HEK293 (cell line): Measurements from ENCODE around the gene MYO1B.

Experiments used
- CTCF ChIP-seq: fragments of 450-650 bp; formaldehyde crosslinking; IDR thresholded peaks from 2 replicates; pipeline ENCODE4 v1.5.1; 2016; ENCODE audit warnings: missing biosample characterization, missing genetic modification characterization
- SP2 ChIP-seq: fragments of 450-650 bp; formaldehyde crosslinking; IDR thresholded peaks from 2 replicates; pipeline ENCODE4 v1.5.1; 2016; ENCODE audit warnings: missing biosample characterization, missing genetic modification characterization
- ZBTB7A ChIP-seq: fragments of 450-650 bp; formaldehyde crosslinking; IDR thresholded peaks from 2 replicates; pipeline ENCODE4 v1.5.1; 2016; ENCODE audit warnings: low read depth, missing biosample characterization, missing genetic modification characterization
- ZNF10 ChIP-seq: fragments of 450-650 bp; formaldehyde crosslinking; IDR thresholded peaks from 2 replicates; pipeline ENCODE4 v1.5.1; 2017; ENCODE audit warnings: missing biosample characterization, missing genetic modification characterization
- ZNF221 ChIP-seq: fragments of 450-650 bp; formaldehyde crosslinking; IDR thresholded peaks from 2 replicates; pipeline ENCODE4 v1.5.1; 2017; ENCODE audit warnings: missing biosample characterization, missing genetic modification characterization, borderline replicate concordance
- ZNF239 ChIP-seq: fragments of 450-650 bp; formaldehyde crosslinking; IDR thresholded peaks from 2 replicates; pipeline ENCODE4 v1.5.1; 2016; ENCODE audit warnings: missing biosample characterization, missing genetic modification characterization
- ZNF248 ChIP-seq: fragments of 450-650 bp; formaldehyde crosslinking; IDR thresholded peaks from 2 replicates; pipeline ENCODE4 v1.5.1; 2017; ENCODE audit warnings: missing biosample characterization, missing genetic modification characterization
- ZNF292 ChIP-seq: fragments of 450-650 bp; formaldehyde crosslinking; IDR thresholded peaks from 2 replicates; pipeline ENCODE4 v1.5.1; 2016; ENCODE audit warnings: low read depth, missing biosample characterization, missing genetic modification characterization, borderline replicate concordance
- ZNF302 ChIP-seq: fragments of 450-650 bp; formaldehyde crosslinking; IDR thresholded peaks from 2 replicates; pipeline ENCODE4 v1.5.1; 2016; ENCODE audit warnings: missing biosample characterization, missing genetic modification characterization, low read depth
- ZNF37A ChIP-seq: fragments of 450-650 bp; IDR thresholded peaks from 2 replicates; pipeline ENCODE4 v1.5.1; 2018; ENCODE audit warnings: missing biosample characterization, missing genetic modification characterization
- ZNF416 ChIP-seq: fragments of 450-650 bp; formaldehyde crosslinking; IDR thresholded peaks from 2 replicates; pipeline ENCODE4 v1.5.1; 2016; ENCODE audit warnings: missing biosample characterization, missing genetic modification characterization
- ZNF423 ChIP-seq: fragments of 450-650 bp; formaldehyde crosslinking; IDR thresholded peaks from 2 replicates; pipeline ENCODE4 v1.5.1; 2016; ENCODE audit warnings: missing biosample characterization, missing genetic modification characterization
- ZNF558 ChIP-seq: fragments of 450-650 bp; formaldehyde crosslinking; IDR thresholded peaks from 2 replicates; pipeline ENCODE4 v1.5.1; 2016; ENCODE audit warnings: missing biosample characterization, missing genetic modification characterization

DNA sequence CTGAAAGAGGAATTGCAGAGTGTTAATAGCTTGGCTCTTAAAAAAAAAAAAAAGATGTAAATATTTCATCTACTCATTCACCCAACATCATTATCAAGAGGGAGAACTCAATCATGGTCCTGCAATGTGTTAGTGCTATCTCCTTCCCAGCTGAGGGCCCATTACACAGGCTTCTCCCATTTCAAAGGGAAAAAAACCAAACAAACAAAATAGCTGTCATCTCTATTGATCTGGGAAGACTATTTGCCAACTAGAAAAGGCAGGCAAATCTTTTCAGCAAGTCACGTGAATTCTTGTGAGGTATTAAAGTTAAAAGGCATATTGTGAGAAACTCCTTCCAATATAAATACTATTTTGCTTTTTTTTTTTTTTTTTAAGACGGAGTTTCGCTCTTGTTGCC, 194.3 kb downstream of the MYO1B start:
- TF ChIP-seq ZNF248 (tag by site-specific recombination) (no peak), ZNF10 (tag by site-specific recombination) (no peak), ZNF37A (tag by site-specific recombination) (no peak), ZNF423 (tag by site-specific recombination) (no peak), ZNF239 (tag by site-specific recombination) (no peak), SP2 (tag by site-specific recombination) (no peak), CTCF (tag by site-specific recombination) (no peak), ZNF558 (tag by site-specific recombination) (no peak), ZNF292 (tag by site-specific recombination) (no peak), ZNF302 (tag by site-specific recombination) (no peak), ZNF221 (tag by site-specific recombination) (no peak), ZBTB7A (tag by site-specific recombination) (no peak), ZNF416 (tag by site-specific recombination) (no peak)
